ENCODE measurements around the gene KATNAL1. TPM values are rescaled to one million over a fixed set of nuclear protein-coding genes. Genes with fewer than 3 reads are reported as not detected.

The KATNAL1 gene
- total RNA-seq, 1 donor from 2014 or later = 36.2 TPM

DNA sequence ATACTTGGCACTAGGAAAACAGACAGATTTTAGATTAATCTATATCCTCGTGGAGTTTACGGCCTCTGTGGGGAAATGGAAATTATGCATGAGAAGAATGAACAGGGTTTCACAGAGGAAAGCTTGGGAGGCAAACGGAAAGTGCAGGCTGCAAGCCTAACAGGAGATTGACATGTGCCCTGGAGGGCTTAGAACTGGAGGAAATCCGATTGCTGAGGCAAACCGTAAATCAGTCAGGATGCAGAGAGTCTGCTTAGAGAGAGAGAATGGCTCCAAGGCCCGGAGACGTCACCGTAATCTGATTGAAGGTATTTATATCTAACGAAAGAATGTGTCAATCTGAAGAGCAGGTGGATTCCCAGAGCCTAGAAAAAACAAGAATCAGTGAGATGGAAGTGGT is 143.2 kb downstream of the KATNAL1 start:
- no peak for DNase-seq (ENCODE audit: low spot score)
- Mint-ChIP-seq H3K4me1 (ENCODE audit: low read depth) (peaks cover 5% of the 10 kb centered on the region), H3K9me3 (ENCODE audit: low read depth) (no peaks in the 10 kb centered on the region), H3K4me3 (ENCODE audit: unreplicated experiment) (no peak overlapping the region), H3K27ac (ENCODE audit: unreplicated experiment) (no peak overlapping the region), H3K27me3 (ENCODE audit: low read depth) (peaks cover 27% of the 10 kb centered on the region), H3K36me3 (ENCODE audit: low read depth) (peaks cover 1% of the 10 kb centered on the region)
- TF ChIP-seq, protein P1, sequence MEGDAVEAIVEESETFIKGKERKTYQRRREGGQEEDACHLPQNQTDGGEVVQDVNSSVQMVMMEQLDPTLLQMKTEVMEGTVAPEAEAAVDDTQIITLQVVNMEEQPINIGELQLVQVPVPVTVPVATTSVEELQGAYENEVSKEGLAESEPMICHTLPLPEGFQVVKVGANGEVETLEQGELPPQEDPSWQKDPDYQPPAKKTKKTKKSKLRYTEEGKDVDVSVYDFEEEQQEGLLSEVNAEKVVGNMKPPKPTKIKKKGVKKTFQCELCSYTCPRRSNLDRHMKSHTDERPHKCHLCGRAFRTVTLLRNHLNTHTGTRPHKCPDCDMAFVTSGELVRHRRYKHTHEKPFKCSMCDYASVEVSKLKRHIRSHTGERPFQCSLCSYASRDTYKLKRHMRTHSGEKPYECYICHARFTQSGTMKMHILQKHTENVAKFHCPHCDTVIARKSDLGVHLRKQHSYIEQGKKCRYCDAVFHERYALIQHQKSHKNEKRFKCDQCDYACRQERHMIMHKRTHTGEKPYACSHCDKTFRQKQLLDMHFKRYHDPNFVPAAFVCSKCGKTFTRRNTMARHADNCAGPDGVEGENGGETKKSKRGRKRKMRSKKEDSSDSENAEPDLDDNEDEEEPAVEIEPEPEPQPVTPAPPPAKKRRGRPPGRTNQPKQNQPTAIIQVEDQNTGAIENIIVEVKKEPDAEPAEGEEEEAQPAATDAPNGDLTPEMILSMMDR (IDR thresholded peaks at IDR 0.05) = no peak

DNA sequence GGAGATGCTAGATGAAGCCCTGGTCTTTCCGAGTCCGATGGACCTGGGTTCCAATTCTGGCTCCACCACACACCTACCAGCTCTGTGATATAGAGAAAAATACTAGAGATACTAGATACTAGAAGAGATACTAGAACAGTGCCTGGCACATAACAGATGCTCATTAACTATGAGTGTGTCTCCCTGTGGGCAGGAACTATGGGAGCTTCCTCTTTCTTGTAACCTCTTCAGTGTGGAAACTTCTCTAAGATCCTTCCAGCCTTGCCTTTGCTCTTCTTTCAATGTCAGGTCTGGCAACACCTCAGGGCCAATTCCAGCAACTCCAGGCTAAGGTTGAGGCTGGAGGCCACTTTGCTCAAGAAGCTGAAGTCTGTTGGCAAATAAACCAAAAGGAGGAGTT is 143.9 kb downstream of the KATNAL1 start:
- DNase-seq (ENCODE audit: low spot score) = no peak
- H3K9me3 Mint-ChIP-seq (ENCODE audit: low read depth) = no peaks in the 10 kb centered on the region
- TF ChIP-seq, protein P1 (IDR thresholded peaks at IDR 0.05) = no peak
- H3K27ac Mint-ChIP-seq (ENCODE audit: unreplicated experiment) = no peak overlapping the region
- peaks cover 1% of the 10 kb centered on the region for H3K36me3 Mint-ChIP-seq (ENCODE audit: low read depth)
- peaks cover 9% of the 10 kb centered on the region for H3K4me1 Mint-ChIP-seq (ENCODE audit: low read depth)
- no peak overlapping the region for H3K4me3 Mint-ChIP-seq (ENCODE audit: unreplicated experiment)
- H3K27me3 Mint-ChIP-seq (ENCODE audit: low read depth) = peaks cover 27% of the 10 kb centered on the region

DNA sequence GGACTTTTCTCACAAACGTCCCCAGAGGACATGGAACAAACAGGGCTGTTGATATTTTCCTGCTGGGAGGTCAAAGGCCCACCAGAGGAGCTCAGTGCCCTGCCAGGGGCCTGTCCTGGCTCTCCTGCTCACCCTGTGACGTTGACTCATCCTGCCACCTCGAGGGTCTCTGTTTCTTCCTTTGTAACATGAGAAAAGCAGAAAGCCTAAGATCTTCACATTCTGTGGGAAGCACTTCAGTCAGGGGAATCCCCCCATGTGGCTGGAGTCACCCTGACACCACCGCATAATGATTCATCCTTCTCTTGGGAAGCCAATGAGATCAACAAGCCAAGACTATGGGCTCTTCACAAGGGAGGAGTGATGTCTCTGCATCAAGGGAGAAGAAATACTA is 147.9 kb downstream of the KATNAL1 start:
- no peak overlapping the region for H3K4me3 Mint-ChIP-seq (ENCODE audit: unreplicated experiment)
- TF ChIP-seq, protein P1 (IDR thresholded peaks at IDR 0.05) = no peak
- peaks cover 9% of the 10 kb centered on the region for H3K4me1 Mint-ChIP-seq (ENCODE audit: low read depth)
- no peaks in the 10 kb centered on the region for H3K9me3 Mint-ChIP-seq (ENCODE audit: low read depth)
- H3K27ac Mint-ChIP-seq (ENCODE audit: unreplicated experiment) = peak overlapping the region; percentile 41
- DNase-seq (ENCODE audit: low spot score) = no peak
- H3K36me3 Mint-ChIP-seq (ENCODE audit: low read depth) = peaks cover 1% of the 10 kb centered on the region
- peaks cover 23% of the 10 kb centered on the region for H3K27me3 Mint-ChIP-seq (ENCODE audit: low read depth)

DNA sequence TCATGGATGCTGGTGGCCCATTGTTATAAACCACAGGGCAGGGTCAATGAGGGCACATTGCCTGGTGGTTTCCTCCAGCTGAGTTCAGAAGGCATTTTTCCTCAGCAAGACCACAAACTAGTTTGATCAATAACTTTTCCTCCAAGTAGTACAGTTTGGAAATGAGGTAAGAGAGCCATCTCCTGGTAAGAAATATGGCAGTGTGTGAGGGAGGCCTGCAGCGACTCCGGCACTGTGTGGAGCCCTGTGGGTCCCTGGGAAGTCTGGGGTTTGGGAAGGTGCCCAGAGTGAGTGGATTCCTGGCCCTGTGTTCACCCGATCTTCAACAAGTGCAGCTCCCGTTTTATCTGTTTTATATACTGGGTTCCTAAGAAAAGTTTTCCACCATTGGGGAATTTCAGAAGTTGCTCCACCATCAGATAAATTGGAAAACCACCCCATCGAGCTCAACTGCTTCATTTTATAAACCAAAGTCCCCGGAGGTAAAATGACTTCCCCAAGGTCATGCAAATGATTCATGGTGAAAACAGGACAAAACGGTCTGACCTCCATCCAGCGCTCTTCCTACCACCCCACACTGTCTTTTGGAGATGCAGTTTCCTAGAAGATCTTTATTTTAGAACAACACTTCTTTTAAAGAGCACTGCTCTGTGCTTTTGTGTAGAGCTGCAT is 148.4 kb downstream of the KATNAL1 start:
- Mint-ChIP-seq H3K9me3 (ENCODE audit: low read depth) (no peaks in the 10 kb centered on the region), H3K36me3 (ENCODE audit: low read depth) (peaks cover 1% of the 10 kb centered on the region), H3K4me3 (ENCODE audit: unreplicated experiment) (no peak overlapping the region), H3K27me3 (ENCODE audit: low read depth) (peaks cover 24% of the 10 kb centered on the region), H3K4me1 (ENCODE audit: low read depth) (peaks cover 9% of the 10 kb centered on the region), H3K27ac (ENCODE audit: unreplicated experiment) (peak overlapping the region; percentile 41)
- TF ChIP-seq, protein P1 (IDR thresholded peaks at IDR 0.05) = peak; percentile 74
- no peak for DNase-seq (ENCODE audit: low spot score)

DNA sequence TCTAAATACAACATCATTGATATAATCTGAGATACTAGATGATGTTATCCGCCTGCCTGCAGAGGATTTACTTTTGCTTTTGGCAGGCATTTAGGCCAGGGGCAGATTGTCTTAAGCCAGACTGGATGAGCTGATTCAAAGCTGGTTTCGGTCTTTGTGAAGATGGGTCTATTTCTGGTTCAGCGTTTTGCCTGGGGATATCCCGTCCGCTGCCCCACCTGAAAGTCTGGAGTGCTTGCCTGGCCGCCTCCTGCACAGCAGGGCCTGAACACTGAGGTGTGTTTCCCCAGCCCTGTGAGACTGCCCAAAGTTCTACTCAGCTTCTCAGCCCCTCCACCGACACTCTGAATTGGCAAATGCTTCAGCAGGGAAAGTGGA is 149.7 kb downstream of the KATNAL1 start:
- Mint-ChIP-seq H3K4me1 (ENCODE audit: low read depth) (peaks cover 9% of the 10 kb centered on the region), H3K9me3 (ENCODE audit: low read depth) (no peaks in the 10 kb centered on the region), H3K27ac (ENCODE audit: unreplicated experiment) (no peak overlapping the region), H3K4me3 (ENCODE audit: unreplicated experiment) (no peak overlapping the region), H3K27me3 (ENCODE audit: low read depth) (peaks cover 26% of the 10 kb centered on the region), H3K36me3 (ENCODE audit: low read depth) (no peaks in the 10 kb centered on the region)
- DNase-seq (ENCODE audit: low spot score) = no peak
- TF ChIP-seq, protein P1 (IDR thresholded peaks at IDR 0.05) = no peak
